HG03558 (cell line): ENCODE measurements around the gene SLC37A4.
"Not testable (repeated sequence)": the region's sequence is repeated elsewhere in the genome, so short reads cannot be mapped to it uniquely, and the experiment has no call there.

Experiments
- ATAC-seq: cut with Tn5 transposase; IDR thresholded peaks from one replicate; pipeline ENCODE4 v1.9.1; 2021; ENCODE audit warnings: moderate number of reproducible peaks; ENCODE audit not compliant: unreplicated experiment; ENCODE audit errors: extremely low read depth

SLC37A4 gene

GRCh38 chr11:119044708-119045107 lies 14.0 kb upstream of the SLC37A4 start:
- ATAC-seq = no peak

- no peak for ATAC-seq
Observed at GRCh38 chr11:119042927-119043326, 12.2 kb upstream of the SLC37A4 start.

- ATAC-seq = no peak
Observed at GRCh38 chr11:119041821-119042514, 11.3 kb upstream of the SLC37A4 start.

- not testable (repeated sequence) for ATAC-seq
Observed at GRCh38 chr11:119039471-119039870, 8.8 kb upstream of the SLC37A4 start.

- no peak for ATAC-seq
Observed at GRCh38 chr11:119038884-119039283, 8.2 kb upstream of the SLC37A4 start.

GRCh38 chr11:119034813-119035212 lies 4.1 kb upstream of the SLC37A4 start:
- ATAC-seq = no peak

GRCh38 chr11:119033421-119033820 lies 2.7 kb upstream of the SLC37A4 start:
- ATAC-seq = not testable (repeated sequence)

GRCh38 chr11:119031912-119032280 lies 1.2 kb upstream of the SLC37A4 start:
- no peak for ATAC-seq

GRCh38 chr11:119030029-119030328 lies 698 bp downstream of the SLC37A4 start:
- ATAC-seq = no peak

GRCh38 chr11:119029340-119030028 lies 1.2 kb downstream of the SLC37A4 start:
- ATAC-seq = no peak

GRCh38 chr11:119029069-119029339 lies 1.7 kb downstream of the SLC37A4 start:
- ATAC-seq = no peak

GRCh38 chr11:119028346-119029068 lies 2.2 kb downstream of the SLC37A4 start:
- no peak for ATAC-seq

GRCh38 chr11:119027561-119028345 lies 2.9 kb downstream of the SLC37A4 start:
- ATAC-seq = no peak

GRCh38 chr11:119026970-119027369 lies 3.7 kb downstream of the SLC37A4 start:
- ATAC-seq = no peak

- ATAC-seq = no peak
Observed at GRCh38 chr11:119025978-119026766, 4.5 kb downstream of the SLC37A4 start.

- no peak for ATAC-seq
Observed at GRCh38 chr11:119025541-119025940, 5.1 kb downstream of the SLC37A4 start.

GRCh38 chr11:119025099-119025473 lies 5.6 kb downstream of the SLC37A4 start:
- ATAC-seq = no peak

- ATAC-seq = no peak
Observed at GRCh38 chr11:119024430-119025098, 6.1 kb downstream of the SLC37A4 start.

GRCh38 chr11:119023741-119024140 lies 6.9 kb downstream of the SLC37A4 start:
- ATAC-seq = no peak

- no peak for ATAC-seq
Observed at GRCh38 chr11:119021631-119022030, 9.0 kb downstream of the SLC37A4 start.
